Tibial nerve (tissue), 4 donors: ENCODE measurements around the gene PHKG1. TPM values are rescaled to one million over a fixed set of nuclear protein-coding genes. Genes with fewer than 3 reads are reported as not detected.
A peak's percentile ranks its signal among the peaks of the same experiment; 100 is the strongest.
"Not testable (repeated sequence)": the region's sequence is repeated elsewhere in the genome, so short reads cannot be mapped to it uniquely, and the experiment has no call there.

Experiments
- DNase-seq, 2 donors: peaks; one replicate each; pipeline ENCODE4 v3.0.0-alpha.2; 2019; ENCODE audit warnings: low spot score in 2 of 2
- H3K27ac ChIP-seq, 4 donors: fragments of 200-600 bp; sonication (generic) in 3 of 4; one replicate each; pipeline ENCODE4 v1.5.1; 2017 to 2019; ENCODE audit warnings: mild to moderate bottlenecking in 1 of 4
- H3K27me3 ChIP-seq, 2 donors: fragments of 200-600 bp; sonication (generic) in 1 of 2; one replicate each; pipeline versions ENCODE4 v1.5.1 to v1.6.0; 2017 to 2019
- H3K36me3 ChIP-seq, 3 donors: fragments of 200-600 bp; sonication (generic); one replicate each; pipeline ENCODE4 v1.5.1; 2018 to 2019
- H3K4me1 ChIP-seq, 4 donors: fragments of 200-600 bp; sonication (generic) in 3 of 4; one replicate each; pipeline ENCODE4 v1.5.1; 2017 to 2019
- H3K4me3 ChIP-seq, 4 donors: fragments of 200-600 bp; sonication (generic) in 3 of 4; one replicate each; pipeline ENCODE4 v1.5.1; 2017 to 2019; ENCODE audit warnings: mild to moderate bottlenecking in 1 of 4, moderate library complexity in 1 of 4
- H3K9me3 ChIP-seq, 4 donors: fragments of 200-600 bp; sonication (generic) in 3 of 4; one replicate each; pipeline ENCODE4 v1.5.1; 2017 to 2019
- EP300 ChIP-seq, 2 donors: sonication (generic); formaldehyde crosslinking; IDR thresholded peaks; one replicate each; pipeline ENCODE4 v1.6.1; 2017; ENCODE audit warnings: antibody characterized with exemption in 2 of 2, mild to moderate bottlenecking in 1 of 2
- POLR2A ChIP-seq, 2 donors: fragments of 450-650 bp; IDR thresholded peaks; one replicate each; pipeline ENCODE4 v1.6.1; 2017; ENCODE audit warnings: antibody characterized with exemption in 2 of 2, mild to moderate bottlenecking in 2 of 2, moderate library complexity in 2 of 2
- WGBS, 2 donors: methylation state at CpG; one replicate each; pipeline ENCODE4 v1.1.5; 2018; 5-methylcytosine and 5-hydroxymethylcytosine counted together
- total RNA-seq, 4 donors: library from RNA; depleted of rRNA; stranded (reverse); fragments of >200 nt; gene quantifications; one replicate each; pipeline ENCODE4 v1.1.0, GENCODE V29; 2016
- TF ChIP-seq, protein P1 (sequence below), 5 experiments: fragments of 200-600 bp in 3 of 5; fragments of 450-650 bp in 2 of 5; sonication (generic) in 3 of 5; IDR thresholded peaks; one replicate each; pipeline ENCODE4 v1.5.1; 2016 to 2019; ENCODE audit warnings: antibody characterized with exemption in 5 of 5, mild to moderate bottlenecking in 3 of 5, moderate library complexity in 2 of 5

The PHKG1 gene
- total RNA-seq, 4 donors from 2014 or later = 0.39 to 4.2 (median 1.3) TPM

DNA sequence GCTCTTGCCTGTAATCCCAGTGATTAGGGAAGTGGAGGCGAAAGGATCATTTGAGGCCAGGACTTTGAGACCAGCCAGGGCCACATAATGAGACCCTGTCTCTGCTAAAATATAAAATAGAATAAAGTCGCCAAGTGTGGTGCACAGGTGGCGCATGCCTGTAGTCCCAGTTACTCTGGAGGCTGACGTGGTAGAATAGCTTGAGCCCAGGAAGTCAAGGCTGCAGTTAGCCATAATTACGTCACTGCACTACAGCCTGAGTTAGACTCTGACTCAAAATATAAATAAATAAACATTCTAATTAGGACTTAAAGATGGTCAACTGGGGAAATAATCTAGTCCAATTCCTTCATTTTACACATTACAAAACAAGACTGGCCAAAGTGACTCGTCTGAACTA, 12.8 kb upstream of the PHKG1 start:
- Histone ChIP-seq H3K4me3 (peak overlapping the region; percentile 64 to 97 (median 84)), H3K36me3 (peaks cover 0 to 39% (median 13%) of the 10 kb centered on the region in 3 donors), H3K4me1 (peaks cover 0 to 24% (median 9%) of the 10 kb centered on the region in 4 donors), H3K27ac (peak overlapping the region; percentile 82 to 98 (median 90)), H3K27me3 (peaks cover 0 to 5% of the 10 kb centered on the region in 2 donors), H3K9me3 (no peaks in the 10 kb centered on the region)
- DNase-seq = no peak
- TF ChIP-seq EP300 (IDR thresholded peaks at IDR 0.05) (no peak), POLR2A (IDR thresholded peaks at IDR 0.05) (no peak)
- TF ChIP-seq, protein P1, sequence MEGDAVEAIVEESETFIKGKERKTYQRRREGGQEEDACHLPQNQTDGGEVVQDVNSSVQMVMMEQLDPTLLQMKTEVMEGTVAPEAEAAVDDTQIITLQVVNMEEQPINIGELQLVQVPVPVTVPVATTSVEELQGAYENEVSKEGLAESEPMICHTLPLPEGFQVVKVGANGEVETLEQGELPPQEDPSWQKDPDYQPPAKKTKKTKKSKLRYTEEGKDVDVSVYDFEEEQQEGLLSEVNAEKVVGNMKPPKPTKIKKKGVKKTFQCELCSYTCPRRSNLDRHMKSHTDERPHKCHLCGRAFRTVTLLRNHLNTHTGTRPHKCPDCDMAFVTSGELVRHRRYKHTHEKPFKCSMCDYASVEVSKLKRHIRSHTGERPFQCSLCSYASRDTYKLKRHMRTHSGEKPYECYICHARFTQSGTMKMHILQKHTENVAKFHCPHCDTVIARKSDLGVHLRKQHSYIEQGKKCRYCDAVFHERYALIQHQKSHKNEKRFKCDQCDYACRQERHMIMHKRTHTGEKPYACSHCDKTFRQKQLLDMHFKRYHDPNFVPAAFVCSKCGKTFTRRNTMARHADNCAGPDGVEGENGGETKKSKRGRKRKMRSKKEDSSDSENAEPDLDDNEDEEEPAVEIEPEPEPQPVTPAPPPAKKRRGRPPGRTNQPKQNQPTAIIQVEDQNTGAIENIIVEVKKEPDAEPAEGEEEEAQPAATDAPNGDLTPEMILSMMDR (IDR thresholded peaks at IDR 0.05) = no peak
- WGBS, 2 donors = 19 to 20% methylated on average over 6 of the region's 6 CpGs

DNA sequence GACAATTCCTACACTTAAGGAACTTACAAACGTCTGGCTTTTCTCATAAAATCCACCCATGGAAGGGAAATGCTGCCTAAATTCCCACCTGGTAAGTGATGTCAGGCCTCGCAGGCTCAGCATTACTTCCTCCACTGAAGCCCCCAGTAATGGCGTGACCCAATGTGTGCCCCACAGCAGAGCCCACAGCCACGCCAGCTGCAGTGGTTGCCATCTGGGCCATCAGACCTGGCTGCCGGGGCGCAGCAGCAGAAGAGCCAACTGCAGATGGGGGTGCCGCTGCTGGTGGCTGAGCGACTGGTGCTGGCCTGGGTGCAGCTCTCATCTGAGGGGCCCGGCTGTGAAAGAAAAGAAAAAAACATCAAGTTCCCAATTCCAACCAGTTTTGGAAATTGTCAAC, 11.4 kb upstream of the PHKG1 start:
- H3K27ac ChIP-seq, DNase-seq, H3K9me3 ChIP-seq, H3K27me3 ChIP-seq, H3K4me3 ChIP-seq: not testable (repeated sequence)
- Histone ChIP-seq H3K36me3 (peaks cover 0 to 52% (median 18%) of the 10 kb centered on the region in 3 donors), H3K4me1 (peaks cover 0 to 24% (median 9%) of the 10 kb centered on the region in 4 donors)
- WGBS, 2 donors = 84 to 86% methylated on average over 9 of the region's 9 CpGs

DNA sequence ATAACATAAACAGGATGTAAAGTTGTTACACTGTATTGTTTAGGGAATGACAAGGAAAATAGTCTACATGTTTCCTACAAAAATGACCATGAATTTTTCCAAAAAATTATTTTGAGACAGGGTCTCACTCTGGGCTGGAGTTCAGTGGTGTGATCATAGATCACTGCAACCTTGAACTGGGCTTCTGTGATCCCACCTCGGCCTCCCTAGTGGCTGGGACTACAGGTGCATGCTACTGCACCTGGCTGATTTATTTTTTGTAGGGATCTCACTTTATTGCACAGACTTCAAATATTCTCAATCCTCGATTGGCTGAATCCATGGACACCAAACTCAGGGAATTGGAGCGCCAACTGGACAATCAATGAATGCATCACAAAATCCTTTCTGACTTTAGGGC, 6.9 kb upstream of the PHKG1 start:
- TF ChIP-seq, protein P1 (IDR thresholded peaks at IDR 0.05) = no peak
- TF ChIP-seq POLR2A (IDR thresholded peaks at IDR 0.05) = no peak
- Histone ChIP-seq H3K4me1 (peaks cover 0 to 19% (median under 1%) of the 10 kb centered on the region in 4 donors), H3K36me3 (peaks cover 0 to 75% (median 18%) of the 10 kb centered on the region in 3 donors), H3K27ac (no peak overlapping the region), H3K9me3 (no peaks in the 10 kb centered on the region), H3K27me3 (no peaks in the 10 kb centered on the region), H3K4me3 (no peak overlapping the region)
- no peak for DNase-seq
- WGBS, 2 donors = 92 to 96% methylated on average over 3 of the region's 3 CpGs

DNA sequence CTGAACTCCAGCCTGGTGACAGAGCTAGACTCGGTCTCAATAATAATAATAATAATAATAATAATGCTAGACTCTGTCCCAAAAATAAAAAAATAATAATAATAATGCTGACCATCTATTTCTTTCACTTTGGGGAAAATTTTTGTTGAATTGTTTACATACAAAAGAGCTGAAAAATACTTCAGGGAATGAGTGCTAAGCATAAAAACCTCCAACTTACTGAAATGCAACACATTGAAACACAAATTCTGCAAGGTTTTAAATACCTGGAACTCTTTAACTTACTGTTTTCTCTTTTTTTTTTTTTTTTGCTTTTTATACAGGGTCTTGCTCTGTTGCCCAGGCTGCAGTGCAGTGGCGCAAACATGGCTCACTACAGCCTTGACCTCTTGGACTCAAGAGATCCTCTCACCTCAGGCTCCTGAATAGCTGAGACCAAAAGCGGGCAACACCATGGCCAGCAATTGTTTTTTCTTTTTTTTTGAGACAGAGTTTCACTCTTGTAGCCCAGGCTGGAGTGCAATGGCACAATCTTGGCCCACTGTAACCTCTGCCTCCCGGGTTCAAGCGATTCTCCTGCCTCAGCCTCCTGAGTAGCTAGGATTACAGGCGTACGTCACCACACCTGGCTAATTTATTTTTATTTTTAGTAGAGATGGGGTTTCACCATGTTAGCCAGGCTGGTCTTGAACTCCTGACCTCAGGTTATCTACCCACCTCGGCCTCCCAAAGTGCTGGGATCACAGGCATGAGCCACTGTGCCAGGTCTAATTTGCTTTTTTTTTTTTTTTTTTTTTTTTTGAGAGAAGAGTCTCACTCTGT, 5.6 kb upstream of the PHKG1 start:
- not testable (repeated sequence) for H3K9me3 ChIP-seq, DNase-seq, H3K4me3 ChIP-seq, H3K27ac ChIP-seq, H3K27me3 ChIP-seq
- peaks cover 0 to 65% (median 18%) of the 10 kb centered on the region in 3 donors for H3K36me3 ChIP-seq
- 90 to 92% methylated on average over 8 of the region's 8 CpGs for WGBS, 2 donors
- H3K4me1 ChIP-seq = peaks cover 0 to 12% (median 0%) of the 10 kb centered on the region in 4 donors

DNA sequence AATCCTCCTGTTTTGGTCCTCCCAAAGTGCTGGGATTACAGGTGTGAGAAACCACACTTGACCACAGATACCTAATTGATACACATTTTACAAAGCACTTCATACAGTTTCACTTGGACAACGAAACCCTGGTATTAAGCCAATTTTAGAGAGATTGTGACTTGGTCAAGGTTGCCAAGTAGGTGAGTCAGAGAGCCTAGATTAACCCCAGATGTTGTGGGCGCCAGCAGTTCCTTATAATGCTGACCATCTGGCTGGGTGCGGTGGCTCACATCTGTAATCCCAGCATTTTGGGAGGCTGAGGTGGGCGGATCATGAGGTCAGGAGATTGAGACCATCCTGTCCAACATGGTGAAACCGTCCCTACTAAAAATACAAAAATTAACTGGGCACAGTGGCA, 4.9 kb upstream of the PHKG1 start:
- Histone ChIP-seq H3K4me1 (peaks cover 0 to 19% (median 3%) of the 10 kb centered on the region in 4 donors), H3K36me3 (peaks cover 0 to 58% (median 15%) of the 10 kb centered on the region in 3 donors), H3K9me3 (no peaks in the 10 kb centered on the region), H3K27me3 (no peaks in the 10 kb centered on the region), H3K27ac (no peak overlapping the region), H3K4me3 (no peak overlapping the region)
- TF ChIP-seq POLR2A (IDR thresholded peaks at IDR 0.05) (no peak), EP300 (IDR thresholded peaks at IDR 0.05) (peak in 1 of 2 donors; percentile 46)
- WGBS, 2 donors = 48 to 69% methylated on average over 5 of the region's 5 CpGs
- peak; percentile 43 to 63 for DNase-seq

DNA sequence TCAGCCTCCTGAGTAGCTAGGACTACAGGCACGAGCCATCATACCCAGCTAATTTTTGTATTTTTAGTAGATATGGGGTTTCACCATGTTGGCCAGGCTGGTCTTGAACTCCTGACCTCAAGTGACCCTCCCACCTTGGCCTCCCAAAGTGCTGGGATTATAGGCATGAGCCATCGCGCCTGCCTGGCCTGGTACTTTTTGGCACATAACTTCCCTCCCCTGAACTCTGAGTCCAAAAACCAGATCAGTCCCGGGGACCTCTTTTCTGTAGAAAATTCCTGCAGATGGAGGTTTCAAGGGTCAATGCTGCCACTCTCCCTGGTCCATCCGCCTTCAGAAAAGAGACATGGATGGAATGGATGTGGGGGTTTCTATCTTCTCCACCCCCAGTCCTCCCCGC, 364 bp downstream of the PHKG1 start:
- Histone ChIP-seq H3K4me1 (peaks cover 0 to 24% (median 13%) of the 10 kb centered on the region in 4 donors), H3K27ac (peak overlapping the region in 2 of 4 donors; percentile 21 to 48), H3K36me3 (peaks cover 0 to 36% (median 0%) of the 10 kb centered on the region in 3 donors)
- not testable (repeated sequence) for DNase-seq, H3K9me3 ChIP-seq, H3K4me3 ChIP-seq, H3K27me3 ChIP-seq
- 59 to 63% methylated on average over 6 of the region's 6 CpGs for WGBS, 2 donors

DNA sequence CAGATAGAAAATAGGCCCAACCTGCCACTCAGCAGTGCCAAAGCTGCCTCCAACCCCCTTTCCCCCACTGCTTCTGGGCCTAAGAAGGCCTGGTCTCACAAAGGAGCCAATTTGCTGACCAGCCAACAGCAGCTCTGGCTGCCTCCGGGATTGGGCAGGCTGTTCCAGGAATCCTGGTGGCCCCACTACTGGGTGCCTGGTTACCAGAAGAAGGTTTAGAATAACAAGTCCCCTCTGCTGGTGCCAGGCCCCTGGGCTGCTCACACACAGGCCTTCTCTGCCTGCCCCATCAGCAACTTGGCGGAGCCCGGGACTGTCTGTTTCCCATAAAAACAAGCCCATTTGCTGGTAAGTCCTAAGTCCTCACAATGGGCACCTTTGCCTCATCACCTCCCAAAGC, 1.2 kb downstream of the PHKG1 start:
- no peak overlapping the region for H3K4me3 ChIP-seq
- H3K4me1 ChIP-seq = peaks cover 0 to 21% (median 13%) of the 10 kb centered on the region in 4 donors
- H3K27me3 ChIP-seq = no peaks in the 10 kb centered on the region
- WGBS, 2 donors = 77 to 89% methylated on average over 3 of the region's 3 CpGs
- H3K9me3 ChIP-seq = no peaks in the 10 kb centered on the region
- TF ChIP-seq EP300 (IDR thresholded peaks at IDR 0.05) (no peak), POLR2A (IDR thresholded peaks at IDR 0.05) (no peak)
- TF ChIP-seq, protein P1 (IDR thresholded peaks at IDR 0.05) = no peak
- DNase-seq = no peak
- peak overlapping the region in 2 of 4 donors; percentile 21 to 48 for H3K27ac ChIP-seq
- H3K36me3 ChIP-seq = peaks cover 0 to 35% (median 0%) of the 10 kb centered on the region in 3 donors
